Progenitor cell of endocrine pancreas (in vitro differentiated cells): Measurements from ENCODE around the gene NMNAT3. TPM values are rescaled to one million over a fixed set of nuclear protein-coding genes. Genes with fewer than 3 reads are reported as not detected.

Experiments used
- DNase-seq: peaks from one replicate; pipeline ENCODE4 v3.0.0; 2021; ENCODE audit warnings: low spot score; ENCODE audit not compliant: unreplicated experiment
- H3K27ac Mint-ChIP-seq: 2 replicates; pipeline ENCODE4 v1.8.0; 2021; ENCODE audit warnings: mild to moderate bottlenecking, moderate library complexity, mixed read lengths
- H3K27me3 Mint-ChIP-seq: 2 replicates; pipeline ENCODE4 v1.8.0; 2021; ENCODE audit warnings: mixed read lengths
- H3K36me3 Mint-ChIP-seq: 2 replicates; pipeline ENCODE4 v1.8.0; 2022; ENCODE audit warnings: mixed read lengths; ENCODE audit not compliant: insufficient read depth
- H3K4me1 Mint-ChIP-seq: 2 replicates; pipeline ENCODE4 v1.8.0; 2021; ENCODE audit warnings: low read depth, mixed read lengths
- H3K4me3 Mint-ChIP-seq: 2 replicates; pipeline ENCODE4 v1.8.0; 2021; ENCODE audit warnings: low read depth, mild to moderate bottlenecking, moderate library complexity, mixed read lengths
- H3K9me3 Mint-ChIP-seq: 2 replicates; pipeline ENCODE4 v1.8.0; 2021; ENCODE audit warnings: low read depth, mixed read lengths
- total RNA-seq: library from RNA; stranded (reverse); gene quantifications from 2 replicates; pipeline ENCODE4 v1.2.1, GENCODE V29; 2021
- TF ChIP-seq, protein P1 (sequence below): fragments of 200-600 bp; sonication (generic); IDR thresholded peaks from one replicate; pipeline ENCODE4 v1.5.0; 2021; ENCODE audit warnings: antibody characterized with exemption, mild to moderate bottlenecking; ENCODE audit not compliant: unreplicated experiment

The NMNAT3 gene
- total RNA-seq, 1 donor from 2014 or later = 3.5 TPM

GRCh38 chr3:139653582-139653981 is 24.2 kb downstream of the NMNAT3 start:
- Mint-ChIP-seq H3K9me3 (no peaks in the 10 kb centered on the region), H3K27ac (no peak overlapping the region), H3K36me3 (no peaks in the 10 kb centered on the region), H3K4me3 (no peak overlapping the region), H3K27me3 (no peaks in the 10 kb centered on the region), H3K4me1 (peaks cover 7% of the 10 kb centered on the region)
- TF ChIP-seq, protein P1, sequence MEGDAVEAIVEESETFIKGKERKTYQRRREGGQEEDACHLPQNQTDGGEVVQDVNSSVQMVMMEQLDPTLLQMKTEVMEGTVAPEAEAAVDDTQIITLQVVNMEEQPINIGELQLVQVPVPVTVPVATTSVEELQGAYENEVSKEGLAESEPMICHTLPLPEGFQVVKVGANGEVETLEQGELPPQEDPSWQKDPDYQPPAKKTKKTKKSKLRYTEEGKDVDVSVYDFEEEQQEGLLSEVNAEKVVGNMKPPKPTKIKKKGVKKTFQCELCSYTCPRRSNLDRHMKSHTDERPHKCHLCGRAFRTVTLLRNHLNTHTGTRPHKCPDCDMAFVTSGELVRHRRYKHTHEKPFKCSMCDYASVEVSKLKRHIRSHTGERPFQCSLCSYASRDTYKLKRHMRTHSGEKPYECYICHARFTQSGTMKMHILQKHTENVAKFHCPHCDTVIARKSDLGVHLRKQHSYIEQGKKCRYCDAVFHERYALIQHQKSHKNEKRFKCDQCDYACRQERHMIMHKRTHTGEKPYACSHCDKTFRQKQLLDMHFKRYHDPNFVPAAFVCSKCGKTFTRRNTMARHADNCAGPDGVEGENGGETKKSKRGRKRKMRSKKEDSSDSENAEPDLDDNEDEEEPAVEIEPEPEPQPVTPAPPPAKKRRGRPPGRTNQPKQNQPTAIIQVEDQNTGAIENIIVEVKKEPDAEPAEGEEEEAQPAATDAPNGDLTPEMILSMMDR = no peak
- no peak for DNase-seq

- no peak for DNase-seq
- no peaks in the 10 kb centered on the region for H3K9me3 Mint-ChIP-seq
- H3K4me3 Mint-ChIP-seq = no peak overlapping the region
- peaks cover 7% of the 10 kb centered on the region for H3K4me1 Mint-ChIP-seq
- TF ChIP-seq, protein P1 = no peak
- no peaks in the 10 kb centered on the region for H3K36me3 Mint-ChIP-seq
- H3K27me3 Mint-ChIP-seq = no peaks in the 10 kb centered on the region
- no peak overlapping the region for H3K27ac Mint-ChIP-seq
These were observed 25.2 kb downstream of the NMNAT3 start for GRCh38 chr3:139652561-139652960.

DNA sequence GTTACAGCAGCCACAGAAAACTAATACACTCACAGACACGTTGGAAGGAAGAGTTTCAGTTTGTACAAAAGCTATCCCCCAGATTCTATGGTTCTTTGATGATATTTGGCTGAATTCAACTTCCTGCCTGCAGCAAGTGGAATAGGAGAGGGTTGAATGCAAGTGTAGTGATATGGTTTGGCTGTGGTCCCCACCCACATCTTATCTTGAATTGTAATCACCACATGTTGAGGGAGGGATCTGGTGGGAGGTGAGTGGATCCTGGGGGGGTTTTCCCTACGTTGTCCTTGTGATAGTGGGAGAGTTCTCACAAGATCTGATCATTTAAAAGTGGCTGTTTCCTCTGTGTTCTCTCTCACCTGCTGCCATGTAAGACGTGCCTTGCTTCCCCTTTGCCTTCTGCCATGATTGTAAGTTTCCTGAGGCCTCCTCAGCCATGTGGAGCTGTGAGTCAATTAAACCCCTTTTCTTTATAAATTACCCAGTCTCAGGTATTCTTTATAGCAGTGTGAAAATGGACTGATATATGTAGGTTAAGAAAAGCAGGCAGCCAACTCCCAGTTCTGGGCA is 29.8 kb downstream of the NMNAT3 start:
- TF ChIP-seq, protein P1 = no peak
- no peaks in the 10 kb centered on the region for H3K4me1 Mint-ChIP-seq

DNA sequence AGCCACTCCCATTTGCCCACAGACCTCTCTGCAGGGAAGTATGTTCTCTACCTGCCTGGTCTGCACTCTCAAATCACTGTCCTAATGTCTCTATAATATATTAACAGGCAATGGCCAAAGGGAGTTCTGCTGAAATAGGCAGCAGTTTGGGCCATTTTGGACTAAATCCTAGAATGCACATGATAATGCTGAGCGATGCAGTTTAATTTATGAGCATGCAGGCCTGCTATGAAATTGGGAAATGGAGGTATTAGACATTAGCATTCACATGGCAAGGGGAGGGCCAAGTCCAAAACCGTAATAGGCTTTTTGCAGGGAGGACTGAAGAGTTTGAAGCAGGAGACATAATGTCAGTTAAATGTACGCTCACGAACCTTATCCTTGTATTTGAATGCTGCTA is 31.3 kb downstream of the NMNAT3 start:
- Mint-ChIP-seq H3K4me3 (no peak overlapping the region), H3K27me3 (no peaks in the 10 kb centered on the region), H3K36me3 (no peaks in the 10 kb centered on the region), H3K9me3 (peaks cover 3% of the 10 kb centered on the region), H3K4me1 (no peaks in the 10 kb centered on the region), H3K27ac (no peak overlapping the region)
- TF ChIP-seq, protein P1 = no peak
- DNase-seq = no peak

More for the DNA sequence above, 29.8 kb downstream of the NMNAT3 start:
- Mint-ChIP-seq H3K27me3 (no peaks in the 10 kb centered on the region), H3K36me3 (no peaks in the 10 kb centered on the region), H3K9me3 (peaks cover 3% of the 10 kb centered on the region), H3K4me3 (no peak overlapping the region), H3K27ac (no peak overlapping the region)
- no peak for DNase-seq

GRCh38 chr3:139642996-139643395 is 34.8 kb downstream of the NMNAT3 start:
- TF ChIP-seq, protein P1 = no peak

More at GRCh38 chr3:139642996-139643395, 34.8 kb downstream of the NMNAT3 start:
- Mint-ChIP-seq H3K4me3 (no peak overlapping the region), H3K9me3 (peaks cover 3% of the 10 kb centered on the region), H3K36me3 (no peaks in the 10 kb centered on the region), H3K27me3 (no peaks in the 10 kb centered on the region), H3K4me1 (no peaks in the 10 kb centered on the region), H3K27ac (no peak overlapping the region)
- no peak for DNase-seq
